HepG2 (cell line): Measurements from ENCODE around the gene CYB5A. TPM values are rescaled to one million over a fixed set of nuclear protein-coding genes. Genes with fewer than 3 reads are reported as not detected.
A peak's percentile ranks its signal among the peaks of the same experiment; 100 is the strongest.

ENCODE experiments used
- AGO2 ChIP-seq: fragments of 200-400 bp; formaldehyde crosslinking; optimal IDR thresholded peaks from 2 replicates; pipeline ENCODE3; 2017; ENCODE audit warnings: mild to moderate bottlenecking, low read depth, low read length, moderate library complexity
- CENPT ChIP-seq: sonication (generic); formaldehyde crosslinking; IDR thresholded peaks from 2 replicates; pipeline ENCODE4 v1.8.0; 2022; ENCODE audit warnings: low read depth, mild to moderate bottlenecking, moderate library complexity, missing genetic modification reagents
- DMAP1 ChIP-seq: IDR thresholded peaks from 2 replicates; pipeline ENCODE4 v1.6.1; 2016
- EHMT2 ChIP-seq: fragments of 200-600 bp; sonication (generic); IDR thresholded peaks from 2 replicates; pipeline ENCODE4 v1.7.0; 2017; ENCODE audit warnings: antibody characterized with exemption, low read depth, low read length, borderline replicate concordance
- FOXP1 ChIP-seq, 2 experiments: fragments of 450-650 bp in 1 of 2; IDR thresholded peaks; 2 replicates each; pipeline ENCODE4 v1.6.1; 2017 to 2018; ENCODE audit warnings: antibody characterized with exemption in 1 of 2
- IKZF4 ChIP-seq: sonication (generic); formaldehyde crosslinking; IDR thresholded peaks from 2 replicates; pipeline ENCODE4 v1.5.1; 2020; ENCODE audit warnings: borderline replicate concordance, mild to moderate bottlenecking, low read depth, missing genetic modification reagents; ENCODE audit errors: not compliant biosample characterization
- KAT8 ChIP-seq: IDR thresholded peaks from 2 replicates; pipeline ENCODE4 v1.6.1; 2016; ENCODE audit warnings: missing genetic modification reagents, missing compliant biosample characterization
- MTF2 ChIP-seq: sonication (generic); formaldehyde crosslinking; IDR thresholded peaks from 2 replicates; pipeline ENCODE4 v1.5.0; 2020; ENCODE audit warnings: missing genetic modification reagents, borderline replicate concordance
- NFKBIZ ChIP-seq: IDR thresholded peaks from 2 replicates; pipeline ENCODE4 v1.6.1; 2018; ENCODE audit warnings: missing genetic modification reagents, missing compliant biosample characterization
- NR2F2 ChIP-seq: IDR thresholded peaks from 2 replicates; pipeline ENCODE4 v1.6.1; 2012; ENCODE audit warnings: low read depth, inconsistent platforms, borderline replicate concordance
- SIX4 ChIP-seq: sonication (generic); formaldehyde crosslinking; IDR thresholded peaks from 2 replicates; pipeline ENCODE4 v1.4.0; 2020; ENCODE audit warnings: missing genetic modification reagents
- SMAD9 ChIP-seq: sonication (generic); formaldehyde crosslinking; IDR thresholded peaks from 2 replicates; pipeline ENCODE4 v1.5.1; 2020; ENCODE audit warnings: mild to moderate bottlenecking, missing genetic modification reagents
- SOX6 ChIP-seq, 2 experiments: fragments of 450-650 bp in 1 of 2; sonication (generic) in 1 of 2; formaldehyde crosslinking in 1 of 2; IDR thresholded peaks; 2 replicates each; pipeline versions ENCODE4 v1.4.0 to v1.6.1; 2017 to 2020; ENCODE audit warnings: antibody characterized with exemption in 1 of 2, mild to moderate bottlenecking in 1 of 2, missing genetic modification reagents in 1 of 2
- SUZ12 ChIP-seq: fragments of 150-350 bp; IDR thresholded peaks from 2 replicates; pipeline ENCODE4 v1.6.1; 2014; ENCODE audit warnings: low read depth, low read length
- TBX2 ChIP-seq: sonication (generic); formaldehyde crosslinking; IDR thresholded peaks from 2 replicates; pipeline ENCODE4 v1.5.0; 2020; ENCODE audit warnings: missing genetic modification reagents, mild to moderate bottlenecking, borderline replicate concordance
- TCF12 ChIP-seq, 2 experiments: fragments of 450-650 bp in 1 of 2; sonication (generic) in 1 of 2; formaldehyde crosslinking in 1 of 2; IDR thresholded peaks; 2 replicates each; pipeline versions ENCODE4 v1.6.1 to v1.8.0; 2017 to 2022; ENCODE audit warnings: antibody characterized with exemption in 1 of 2, mild to moderate bottlenecking in 1 of 2, missing genetic modification reagents in 1 of 2, moderate library complexity in 1 of 2
- ZNF264 ChIP-seq: sonication (generic); formaldehyde crosslinking; IDR thresholded peaks from 2 replicates; pipeline ENCODE4 v1.4.0; 2020; ENCODE audit warnings: missing genetic modification reagents
- ZNF510 ChIP-seq: sonication (generic); formaldehyde crosslinking; IDR thresholded peaks from 2 replicates; pipeline ENCODE4 v1.4.0; 2020; ENCODE audit warnings: low read depth, mild to moderate bottlenecking, missing genetic modification reagents
- ZNF773 ChIP-seq: sonication (generic); formaldehyde crosslinking; IDR thresholded peaks from 2 replicates; pipeline ENCODE4 v1.4.0; 2020; ENCODE audit warnings: missing genetic modification reagents, borderline replicate concordance
- polyA plus RNA-seq, 8 experiments: library from polyadenylated mRNA; depleted of rRNA in 3 of 8; stranded (reverse) in 7 of 8; unstranded in 1 of 8; fragments of >200 nt; fragmentation: Illumina TruSeq in 4 of 8; extraction: Trizol in 4 of 8; gene quantifications; 2 replicates each; pipeline versions ENCODE4 v1.2.1 to v1.2.3, GENCODE V29; 2011 to 2016; ENCODE audit warnings: low read depth in 4 of 8, missing spikeins in 1 of 8, mixed read lengths in 1 of 8; ENCODE audit not compliant: insufficient read depth in 1 of 8
- total RNA-seq, 5 experiments: library from RNA; depleted of rRNA; stranded (reverse); fragments of >200 nt; fragmentation: Illumina TruSeq; extraction: Trizol; gene quantifications; 2 replicates each; pipeline ENCODE4 v1.2.3, GENCODE V29; 2016; ENCODE audit warnings: low read depth in 1 of 5
- TF ChIP-seq, protein P1 (sequence below): sonication (generic); formaldehyde crosslinking; IDR thresholded peaks from 2 replicates; pipeline ENCODE4 v1.9.0; 2021; ENCODE audit warnings: missing genetic modification reagents, borderline replicate concordance
- TF ChIP-seq, protein P2 (sequence below): IDR thresholded peaks from 2 replicates; pipeline ENCODE4 v1.4.0; 2020; ENCODE audit warnings: mild to moderate bottlenecking, missing genetic modification reagents
- TF ChIP-seq, protein P3 (sequence below): sonication (generic); formaldehyde crosslinking; IDR thresholded peaks from 2 replicates; pipeline ENCODE4 v1.4.0; 2020; ENCODE audit warnings: mild to moderate bottlenecking, missing genetic modification reagents

Gene CYB5A
- total and polyA plus RNA-seq, 2 of the 13 experiments (the other 11 are each of a cell fraction or from before 2014, with no cell fraction given), result 215 to 356 TPM

DNA sequence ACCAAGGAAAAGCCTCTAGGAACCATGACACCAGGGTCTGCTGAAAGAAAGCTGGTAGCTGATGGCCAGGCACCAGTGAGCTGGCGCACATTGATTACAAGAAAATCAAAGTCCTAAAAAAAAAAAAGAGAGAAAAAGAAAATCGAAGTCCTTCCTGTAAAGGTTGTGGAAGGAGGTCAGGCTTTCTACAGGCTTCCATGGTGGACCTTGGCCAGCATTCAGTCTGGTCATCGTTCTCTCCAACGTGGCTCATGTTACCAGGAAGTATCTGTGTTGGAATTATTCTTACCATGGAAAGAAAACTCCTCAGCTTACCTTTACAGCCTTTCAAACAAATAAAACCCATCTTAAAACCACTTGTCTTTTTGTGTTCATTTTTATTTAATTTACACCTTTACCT lies 65.6 kb downstream of the CYB5A start (continued):
- TF ChIP-seq, protein P1, sequence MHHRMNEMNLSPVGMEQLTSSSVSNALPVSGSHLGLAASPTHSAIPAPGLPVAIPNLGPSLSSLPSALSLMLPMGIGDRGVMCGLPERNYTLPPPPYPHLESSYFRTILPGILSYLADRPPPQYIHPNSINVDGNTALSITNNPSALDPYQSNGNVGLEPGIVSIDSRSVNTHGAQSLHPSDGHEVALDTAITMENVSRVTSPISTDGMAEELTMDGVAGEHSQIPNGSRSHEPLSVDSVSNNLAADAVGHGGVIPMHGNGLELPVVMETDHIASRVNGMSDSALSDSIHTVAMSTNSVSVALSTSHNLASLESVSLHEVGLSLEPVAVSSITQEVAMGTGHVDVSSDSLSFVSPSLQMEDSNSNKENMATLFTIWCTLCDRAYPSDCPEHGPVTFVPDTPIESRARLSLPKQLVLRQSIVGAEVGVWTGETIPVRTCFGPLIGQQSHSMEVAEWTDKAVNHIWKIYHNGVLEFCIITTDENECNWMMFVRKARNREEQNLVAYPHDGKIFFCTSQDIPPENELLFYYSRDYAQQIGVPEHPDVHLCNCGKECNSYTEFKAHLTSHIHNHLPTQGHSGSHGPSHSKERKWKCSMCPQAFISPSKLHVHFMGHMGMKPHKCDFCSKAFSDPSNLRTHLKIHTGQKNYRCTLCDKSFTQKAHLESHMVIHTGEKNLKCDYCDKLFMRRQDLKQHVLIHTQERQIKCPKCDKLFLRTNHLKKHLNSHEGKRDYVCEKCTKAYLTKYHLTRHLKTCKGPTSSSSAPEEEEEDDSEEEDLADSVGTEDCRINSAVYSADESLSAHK, result no peak
- TF ChIP-seq FOXP1 (IDR thresholded peaks at IDR 0.05) (no peak), FOXP1 (CRISPR knock-in tag; IDR thresholded peaks at IDR 0.05) (no peak), SMAD9 (CRISPR knock-in tag) (no peak), KAT8 (CRISPR knock-in tag) (no peak), NFKBIZ (CRISPR knock-in tag) (no peak), NR2F2 (no peak), EHMT2 (peak; percentile 59; the same call in 1 of the 2 replicates), ZNF510 (CRISPR knock-in tag) (no peak), ZNF264 (no peak), SOX6 (IDR thresholded peaks at IDR 0.05) (no peak), SOX6 (CRISPR knock-in tag; IDR thresholded peaks at IDR 0.05) (no peak), MTF2 (no peak), CENPT (CRISPR knock-in tag) (no peak), IKZF4 (no peak), DMAP1 (no peak), TBX2 (no peak), AGO2 (no peak), ZNF773 (no peak), TCF12 (IDR thresholded peaks at IDR 0.05) (no peak), TCF12 (CRISPR knock-in tag; IDR thresholded peaks at IDR 0.05) (no peak), SIX4 (CRISPR knock-in tag) (no peak; the same call in 1 of the 2 replicates), SUZ12 (no peak)
- TF ChIP-seq, protein P2, sequence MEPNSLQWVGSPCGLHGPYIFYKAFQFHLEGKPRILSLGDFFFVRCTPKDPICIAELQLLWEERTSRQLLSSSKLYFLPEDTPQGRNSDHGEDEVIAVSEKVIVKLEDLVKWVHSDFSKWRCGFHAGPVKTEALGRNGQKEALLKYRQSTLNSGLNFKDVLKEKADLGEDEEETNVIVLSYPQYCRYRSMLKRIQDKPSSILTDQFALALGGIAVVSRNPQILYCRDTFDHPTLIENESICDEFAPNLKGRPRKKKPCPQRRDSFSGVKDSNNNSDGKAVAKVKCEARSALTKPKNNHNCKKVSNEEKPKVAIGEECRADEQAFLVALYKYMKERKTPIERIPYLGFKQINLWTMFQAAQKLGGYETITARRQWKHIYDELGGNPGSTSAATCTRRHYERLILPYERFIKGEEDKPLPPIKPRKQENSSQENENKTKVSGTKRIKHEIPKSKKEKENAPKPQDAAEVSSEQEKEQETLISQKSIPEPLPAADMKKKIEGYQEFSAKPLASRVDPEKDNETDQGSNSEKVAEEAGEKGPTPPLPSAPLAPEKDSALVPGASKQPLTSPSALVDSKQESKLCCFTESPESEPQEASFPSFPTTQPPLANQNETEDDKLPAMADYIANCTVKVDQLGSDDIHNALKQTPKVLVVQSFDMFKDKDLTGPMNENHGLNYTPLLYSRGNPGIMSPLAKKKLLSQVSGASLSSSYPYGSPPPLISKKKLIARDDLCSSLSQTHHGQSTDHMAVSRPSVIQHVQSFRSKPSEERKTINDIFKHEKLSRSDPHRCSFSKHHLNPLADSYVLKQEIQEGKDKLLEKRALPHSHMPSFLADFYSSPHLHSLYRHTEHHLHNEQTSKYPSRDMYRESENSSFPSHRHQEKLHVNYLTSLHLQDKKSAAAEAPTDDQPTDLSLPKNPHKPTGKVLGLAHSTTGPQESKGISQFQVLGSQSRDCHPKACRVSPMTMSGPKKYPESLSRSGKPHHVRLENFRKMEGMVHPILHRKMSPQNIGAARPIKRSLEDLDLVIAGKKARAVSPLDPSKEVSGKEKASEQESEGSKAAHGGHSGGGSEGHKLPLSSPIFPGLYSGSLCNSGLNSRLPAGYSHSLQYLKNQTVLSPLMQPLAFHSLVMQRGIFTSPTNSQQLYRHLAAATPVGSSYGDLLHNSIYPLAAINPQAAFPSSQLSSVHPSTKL, result 0 out of 2 replicates have a peak, but pooled peaks have one; percentile 27
- TF ChIP-seq, protein P3, sequence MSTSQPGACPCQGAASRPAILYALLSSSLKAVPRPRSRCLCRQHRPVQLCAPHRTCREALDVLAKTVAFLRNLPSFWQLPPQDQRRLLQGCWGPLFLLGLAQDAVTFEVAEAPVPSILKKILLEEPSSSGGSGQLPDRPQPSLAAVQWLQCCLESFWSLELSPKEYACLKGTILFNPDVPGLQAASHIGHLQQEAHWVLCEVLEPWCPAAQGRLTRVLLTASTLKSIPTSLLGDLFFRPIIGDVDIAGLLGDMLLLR (CRISPR knock-in tag), result no peak
- TF ChIP-seq, all 625 proteins: peak for 8
